GM18873 (cell line): ENCODE data around the gene FXR1.
"Not testable (repeated sequence)": the region's sequence is repeated elsewhere in the genome, so short reads cannot be mapped to it uniquely, and the experiment has no call there.

Experiments used
- ATAC-seq: cut with Tn5 transposase; IDR thresholded peaks from one replicate; pipeline ENCODE4 v1.9.1; 2021; ENCODE audit warnings: mild to moderate bottlenecking, moderate library complexity, moderate number of reproducible peaks; ENCODE audit not compliant: unreplicated experiment, low FRiP score

FXR1 gene

DNA sequence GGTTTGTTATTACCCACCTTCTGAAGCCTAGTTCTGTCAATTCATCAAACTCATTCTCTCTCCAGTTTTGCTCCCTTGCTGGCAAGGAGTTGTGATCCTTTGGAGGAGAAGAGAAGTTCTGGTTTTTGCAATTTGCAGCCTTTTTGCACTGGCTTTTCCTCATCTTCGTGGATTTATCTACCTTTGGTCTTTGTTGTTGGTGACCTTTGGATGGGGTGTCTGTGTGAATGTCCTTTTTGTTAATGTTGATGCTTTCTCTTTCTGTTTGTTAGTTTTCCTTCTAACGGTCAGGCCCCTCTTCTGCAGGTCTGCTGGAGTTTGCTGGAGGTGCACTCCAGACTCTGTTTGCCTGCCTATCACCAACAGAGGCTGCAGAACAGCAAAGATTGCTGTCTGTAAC, 91.0 kb downstream of the FXR1 start:
- not testable (repeated sequence) for ATAC-seq

DNA sequence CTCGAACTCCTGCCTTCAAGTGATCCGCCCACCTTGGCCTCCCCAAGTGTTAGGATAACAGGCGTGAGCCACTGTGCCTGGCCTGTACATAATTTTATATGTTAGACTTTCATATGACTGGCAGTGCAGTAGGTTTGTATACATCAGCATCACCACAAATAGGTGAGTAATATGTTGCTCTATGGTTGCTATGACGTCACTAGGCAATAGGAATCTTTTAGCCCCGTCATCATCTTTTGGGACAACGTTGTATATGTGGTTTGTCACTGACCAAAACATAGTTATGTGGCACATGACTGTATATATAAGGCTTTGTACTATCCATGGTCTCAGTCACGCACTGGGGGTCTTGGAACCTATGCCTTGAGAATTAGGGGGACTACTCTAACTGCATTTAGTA, 94.1 kb downstream of the FXR1 start:
- ATAC-seq = no peak

DNA sequence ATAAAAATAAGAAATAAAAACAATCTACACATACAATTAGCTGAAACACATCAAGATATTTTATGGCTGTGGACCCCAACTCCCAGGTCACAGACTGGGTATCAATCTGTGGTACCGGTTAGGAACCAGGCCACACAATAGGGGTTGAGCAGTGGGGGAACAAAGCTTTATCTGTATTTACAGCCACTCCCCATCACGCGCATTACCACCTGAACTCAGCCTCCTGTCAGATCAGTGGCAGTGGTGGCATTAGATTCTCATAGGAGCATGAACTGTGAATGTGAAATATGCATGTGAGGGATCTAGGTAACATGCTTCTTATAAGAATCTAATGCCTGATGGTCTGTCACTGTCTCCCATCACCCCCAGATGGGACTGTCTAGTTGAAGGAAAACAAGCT, 94.8 kb downstream of the FXR1 start:
- ATAC-seq = no peak

DNA sequence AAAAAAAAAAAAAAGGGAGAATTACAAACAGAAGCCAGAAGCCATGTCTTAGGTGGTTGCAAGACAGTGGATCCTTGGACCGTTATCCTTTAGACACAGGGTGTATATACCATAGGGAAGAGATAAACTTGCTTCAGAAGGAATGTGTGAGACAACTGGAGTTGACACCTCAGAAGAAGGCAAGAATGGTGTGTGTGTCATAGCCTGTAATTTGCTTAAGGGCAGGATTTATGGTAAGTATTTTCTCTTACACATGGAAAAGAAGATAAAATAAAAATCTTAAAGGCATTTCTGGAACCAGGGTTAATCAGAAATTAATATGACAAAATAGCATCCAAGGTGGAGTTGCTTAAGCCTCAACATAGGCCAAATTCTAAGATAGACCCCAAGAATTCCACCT, 96.3 kb downstream of the FXR1 start:
- no peak for ATAC-seq

DNA sequence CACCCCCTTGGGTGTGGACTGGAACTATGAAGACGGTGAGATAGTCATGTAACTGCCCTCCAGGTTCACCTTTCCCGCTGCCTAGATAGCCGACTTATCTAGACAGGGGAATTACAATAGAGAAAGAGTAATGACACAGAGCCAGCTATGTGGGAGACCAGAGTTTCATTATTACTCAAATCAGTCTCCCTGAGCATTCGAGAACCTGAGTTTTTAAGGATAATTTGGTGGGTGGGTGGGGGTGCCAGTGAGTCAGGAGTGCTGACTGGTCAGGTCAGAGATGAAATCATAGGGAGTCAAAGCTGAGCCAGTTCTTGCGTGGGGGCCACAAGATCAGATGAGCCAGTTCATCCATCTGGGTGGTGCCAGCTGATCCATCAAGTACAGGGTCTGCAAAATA, 96.8 kb downstream of the FXR1 start:
- no peak for ATAC-seq

DNA sequence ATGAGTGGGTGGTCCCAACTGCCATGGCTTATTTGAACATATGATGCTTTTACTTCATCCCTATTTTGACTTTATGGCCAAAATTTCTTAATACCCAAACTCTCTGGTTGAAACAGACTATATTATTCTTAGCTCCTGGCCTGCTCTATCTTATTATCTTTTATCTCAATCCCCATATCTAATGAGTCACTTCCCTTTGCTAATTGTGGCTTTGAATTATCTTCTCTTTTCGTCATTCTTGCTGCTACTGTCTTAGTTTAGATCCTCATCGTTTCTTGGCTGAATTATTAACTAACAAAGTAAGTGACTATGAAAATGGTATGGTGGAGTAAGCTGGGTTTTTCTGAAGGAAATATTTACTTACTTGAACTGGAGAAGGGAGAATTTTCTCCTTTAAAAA, 105.2 kb downstream of the FXR1 start:
- no peak for ATAC-seq

DNA sequence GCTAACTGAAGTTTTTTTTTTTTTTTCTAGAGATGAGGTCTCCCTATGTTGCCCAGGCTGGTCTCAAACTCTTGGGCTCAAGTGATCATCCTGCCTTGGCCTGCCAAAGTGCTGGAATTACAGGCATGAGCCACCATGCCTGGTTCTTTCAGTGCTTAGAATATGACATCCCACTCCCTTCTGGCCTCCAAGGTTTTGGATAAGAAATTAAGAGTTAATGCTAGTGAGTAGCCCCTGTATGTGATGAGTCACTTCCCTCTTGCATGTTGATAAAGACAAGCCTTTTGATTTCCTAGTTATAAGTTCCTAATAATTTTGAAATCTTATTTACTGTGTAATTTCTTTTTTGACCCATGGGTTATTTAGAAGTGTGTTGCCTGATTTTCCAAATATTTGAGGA, 112.7 kb downstream of the FXR1 start:
- ATAC-seq = no peak

DNA sequence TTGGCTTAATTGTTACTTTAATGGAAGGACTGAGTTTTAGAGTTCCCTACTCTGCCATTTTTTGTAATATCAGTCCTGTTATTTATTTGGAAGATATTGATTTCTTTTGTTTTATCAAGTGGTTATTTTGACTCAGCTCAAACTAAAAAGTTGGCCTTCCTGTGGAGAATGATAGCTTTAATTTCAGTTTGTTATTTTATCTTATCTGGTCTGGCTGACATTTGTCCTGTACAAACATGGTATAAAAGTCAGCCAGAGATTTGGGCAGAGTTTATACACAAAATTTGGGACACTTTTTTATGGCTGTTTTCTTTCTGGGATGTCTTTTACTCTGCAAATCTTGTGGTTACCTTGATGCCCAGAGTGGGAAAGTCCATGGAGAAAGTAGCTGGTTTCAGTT, 118.5 kb downstream of the FXR1 start:
- ATAC-seq = no peak
